ENCODE results near the gene WDR59. TPM values are rescaled to one million over a fixed set of nuclear protein-coding genes. Genes with fewer than 3 reads are reported as not detected.

Gene WDR59
- total RNA-seq, 6 experiments from 2014 or later = 32.1 to 39.8 (median 37.3) TPM

- Mint-ChIP-seq H3K36me3 (ENCODE audit: low read depth) (peaks cover 49% of the 10 kb centered on the region), H3K27me3 (ENCODE audit: insufficient read depth) (no peaks in the 10 kb centered on the region), H3K27ac (no peak overlapping the region), H3K4me3 (no peak overlapping the region), H3K9me3 (no peaks in the 10 kb centered on the region), H3K4me1 (ENCODE audit: low read depth) (peaks cover 2% of the 10 kb centered on the region; the same call in 1 of the 2 replicates)
- TF ChIP-seq CTCF (IDR thresholded peaks at IDR 0.05) = no peak
- no peak for DNase-seq
Measured at GRCh38 chr16:74888888-74889287, 96.0 kb downstream of the WDR59 start.

- no peak for TF ChIP-seq CTCF (IDR thresholded peaks at IDR 0.05)
- Mint-ChIP-seq H3K27me3 (ENCODE audit: insufficient read depth) (no peaks in the 10 kb centered on the region), H3K9me3 (no peaks in the 10 kb centered on the region), H3K4me3 (no peak overlapping the region), H3K4me1 (ENCODE audit: low read depth) (peaks cover 7% of the 10 kb centered on the region; the same call in 1 of the 2 replicates), H3K27ac (no peak overlapping the region), H3K36me3 (ENCODE audit: low read depth) (peaks cover 50% of the 10 kb centered on the region)
- no peak for DNase-seq
Measured at GRCh38 chr16:74888232-74888862, 96.6 kb downstream of the WDR59 start.

GRCh38 chr16:74887084-74887483 lies 97.8 kb downstream of the WDR59 start:
- TF ChIP-seq CTCF (IDR thresholded peaks at IDR 0.05) = no peak
- Mint-ChIP-seq H3K27me3 (ENCODE audit: insufficient read depth) (no peaks in the 10 kb centered on the region), H3K9me3 (no peaks in the 10 kb centered on the region), H3K4me1 (ENCODE audit: low read depth) (peaks cover 9% of the 10 kb centered on the region; the same call in 1 of the 2 replicates), H3K36me3 (ENCODE audit: low read depth) (peaks cover 43% of the 10 kb centered on the region), H3K4me3 (no peak overlapping the region), H3K27ac (no peak overlapping the region)
- no peak for DNase-seq

GRCh38 chr16:74877706-74878105 lies 107.2 kb downstream of the WDR59 start:
- no peak overlapping the region for H3K4me3 Mint-ChIP-seq
- H3K36me3 Mint-ChIP-seq (ENCODE audit: low read depth) = peaks cover 5% of the 10 kb centered on the region
- no peaks in the 10 kb centered on the region for H3K4me1 Mint-ChIP-seq (ENCODE audit: low read depth)
- no peaks in the 10 kb centered on the region for H3K9me3 Mint-ChIP-seq
- H3K27ac Mint-ChIP-seq = no peak overlapping the region
- DNase-seq = no peak
- peaks cover 2% of the 10 kb centered on the region; the same call in 1 of the 2 replicates for H3K27me3 Mint-ChIP-seq (ENCODE audit: insufficient read depth)
- no peak for TF ChIP-seq CTCF (IDR thresholded peaks at IDR 0.05)

- no peak overlapping the region for H3K27ac Mint-ChIP-seq
- H3K4me3 Mint-ChIP-seq = no peak overlapping the region
- peaks cover 5% of the 10 kb centered on the region for H3K36me3 Mint-ChIP-seq (ENCODE audit: low read depth)
Measured at GRCh38 chr16:74874912-74875546, 109.9 kb downstream of the WDR59 start.

More at GRCh38 chr16:74874912-74875546, 109.9 kb downstream of the WDR59 start:
- no peak for TF ChIP-seq CTCF (IDR thresholded peaks at IDR 0.05)
- no peaks in the 10 kb centered on the region for H3K4me1 Mint-ChIP-seq (ENCODE audit: low read depth)
- H3K27me3 Mint-ChIP-seq (ENCODE audit: insufficient read depth) = no peaks in the 10 kb centered on the region
- DNase-seq = no peak
- no peaks in the 10 kb centered on the region for H3K9me3 Mint-ChIP-seq
